Loucy (cell line): ENCODE data around the gene TMEM89.

Experiments used
- EZH2phosphoT487 ChIP-seq: fragments of 200-600 bp; IDR thresholded peaks from 2 replicates; pipeline ENCODE4 v1.6.1; 2018; ENCODE audit warnings: antibody characterized with exemption, mild to moderate bottlenecking, moderate library complexity, borderline replicate concordance
- TF ChIP-seq, protein P1 (sequence below): fragments of 200-600 bp; sonication (generic); conservative IDR thresholded peaks from 2 replicates; pipeline ENCODE4 v1.5.1; 2014; ENCODE audit warnings: mild to moderate bottlenecking, antibody characterized with exemption, low read length

DNA sequence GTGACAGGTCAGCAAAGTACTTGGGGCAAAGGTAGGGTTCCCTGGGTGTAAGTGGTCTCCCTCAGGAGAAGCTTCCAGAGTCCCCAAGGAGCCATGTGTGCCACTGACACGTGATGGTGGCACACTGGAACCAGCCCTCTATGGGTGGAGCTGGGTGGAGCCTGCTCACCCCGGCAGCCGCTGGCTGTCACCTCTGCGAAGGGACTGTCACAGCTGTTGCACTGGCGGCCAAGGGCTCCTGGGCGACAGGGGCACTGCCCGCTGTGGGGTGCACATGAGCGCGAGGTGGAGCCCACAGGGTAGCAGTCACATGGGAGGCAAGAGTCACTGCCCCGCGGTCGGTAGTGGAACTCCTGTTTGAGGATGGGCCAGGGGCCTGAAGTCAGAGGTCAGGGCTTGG lies 29.2 kb upstream of the TMEM89 start:
- TF ChIP-seq, protein P1, sequence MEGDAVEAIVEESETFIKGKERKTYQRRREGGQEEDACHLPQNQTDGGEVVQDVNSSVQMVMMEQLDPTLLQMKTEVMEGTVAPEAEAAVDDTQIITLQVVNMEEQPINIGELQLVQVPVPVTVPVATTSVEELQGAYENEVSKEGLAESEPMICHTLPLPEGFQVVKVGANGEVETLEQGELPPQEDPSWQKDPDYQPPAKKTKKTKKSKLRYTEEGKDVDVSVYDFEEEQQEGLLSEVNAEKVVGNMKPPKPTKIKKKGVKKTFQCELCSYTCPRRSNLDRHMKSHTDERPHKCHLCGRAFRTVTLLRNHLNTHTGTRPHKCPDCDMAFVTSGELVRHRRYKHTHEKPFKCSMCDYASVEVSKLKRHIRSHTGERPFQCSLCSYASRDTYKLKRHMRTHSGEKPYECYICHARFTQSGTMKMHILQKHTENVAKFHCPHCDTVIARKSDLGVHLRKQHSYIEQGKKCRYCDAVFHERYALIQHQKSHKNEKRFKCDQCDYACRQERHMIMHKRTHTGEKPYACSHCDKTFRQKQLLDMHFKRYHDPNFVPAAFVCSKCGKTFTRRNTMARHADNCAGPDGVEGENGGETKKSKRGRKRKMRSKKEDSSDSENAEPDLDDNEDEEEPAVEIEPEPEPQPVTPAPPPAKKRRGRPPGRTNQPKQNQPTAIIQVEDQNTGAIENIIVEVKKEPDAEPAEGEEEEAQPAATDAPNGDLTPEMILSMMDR = no peak
- TF ChIP-seq EZH2phosphoT487 = no peak
